Lung (tissue), 12 donors: ENCODE results near the gene LEFTY1. TPM values are rescaled to one million over a fixed set of nuclear protein-coding genes. Genes with fewer than 3 reads are reported as not detected.

Source experiments
- ATAC-seq: fragments of 200-7000 bp; cut with Tn5 transposase; one replicate; pipeline ENCODE4 v1.9.1; 2020; ENCODE audit warnings: moderate number of reproducible peaks; ENCODE audit not compliant: insufficient read depth, low FRiP score
- DNase-seq, 3 donors: peaks; one replicate each; pipeline ENCODE4 v3.0.0-alpha.2; 2013 to 2017
- H3K27ac ChIP-seq, 2 donors: one replicate each; pipeline ENCODE4 v1.5.1; 2013; ENCODE audit warnings: mild to moderate bottlenecking in 2 of 2, moderate library complexity in 2 of 2, control low read depth in 1 of 2, inconsistent platforms in 1 of 2, low read depth in 1 of 2, low read length in 1 of 2
- H3K27me3 ChIP-seq, 3 donors: one replicate each; pipeline ENCODE4 v1.5.1; 2013; ENCODE audit warnings: low read length in 2 of 3; ENCODE audit not compliant: control insufficient read depth in 3 of 3, insufficient read depth in 3 of 3
- H3K36me3 ChIP-seq, 4 donors: one replicate each; pipeline ENCODE4 v1.5.1; 2013; ENCODE audit warnings: low read length in 4 of 4, mild to moderate bottlenecking in 1 of 4, moderate library complexity in 1 of 4; ENCODE audit not compliant: control insufficient read depth in 4 of 4, insufficient read depth in 4 of 4
- H3K4me1 ChIP-seq, 5 donors: one replicate each; pipeline ENCODE4 v1.5.1; 2013; ENCODE audit warnings: low read length in 5 of 5, mild to moderate bottlenecking in 2 of 5, moderate library complexity in 1 of 5; ENCODE audit not compliant: control insufficient read depth in 5 of 5, insufficient read depth in 5 of 5
- H3K4me3 ChIP-seq: one replicate; pipeline ENCODE4 v1.5.1; 2013; ENCODE audit warnings: mild to moderate bottlenecking, control low read depth, moderate library complexity
- H3K9ac ChIP-seq, 2 donors: one replicate each; pipeline ENCODE4 v1.5.1; 2013; ENCODE audit warnings: low read length in 2 of 2, control low read depth in 1 of 2; ENCODE audit not compliant: insufficient read depth in 1 of 2
- H3K9me3 ChIP-seq, 4 donors: one replicate each; pipeline ENCODE4 v1.5.1; 2013; ENCODE audit warnings: low read length in 3 of 4, mild to moderate bottlenecking in 1 of 4, moderate library complexity in 1 of 4; ENCODE audit not compliant: control insufficient read depth in 4 of 4, insufficient read depth in 3 of 4
- WGBS, 2 donors: extraction: QIAGEN DNeasy Blood & Tissue Kit; methylation state at CpG; one replicate each; pipeline ENCODE4 v1.1.7; 2013; 5-methylcytosine and 5-hydroxymethylcytosine counted together
- polyA plus RNA-seq, 2 donors: library from polyadenylated mRNA; stranded (reverse); fragments of 200-250 nt; gene quantifications; one replicate each; pipeline ENCODE4 v1.2.1, GENCODE V29; 2013
- total RNA-seq, 2 donors: library from RNA; depleted of rRNA in 1 of 2; stranded (reverse); fragments of >200 nt in 1 of 2; gene quantifications; one replicate each; pipeline ENCODE4 v1.2.1, GENCODE V29; 2014 to 2021
- TF ChIP-seq, protein P1 (sequence below): IDR thresholded peaks from 2 replicates; pipeline ENCODE4 v1.5.1; 2012; ENCODE audit warnings: mild to moderate bottlenecking; ENCODE audit errors: control extremely low read depth, extremely low read depth
- donor health status: control.
- donor health status: control.
- donor health status: Bipolar disorder and iron deficiency.
- donor health status: healthy.
- donor health status: DM: yes; HTN: yes; CAD: no.

Gene LEFTY1
- total and polyA plus RNA-seq, 4 donors, result 0.12 to 2.1 (median 0.34) TPM

DNA sequence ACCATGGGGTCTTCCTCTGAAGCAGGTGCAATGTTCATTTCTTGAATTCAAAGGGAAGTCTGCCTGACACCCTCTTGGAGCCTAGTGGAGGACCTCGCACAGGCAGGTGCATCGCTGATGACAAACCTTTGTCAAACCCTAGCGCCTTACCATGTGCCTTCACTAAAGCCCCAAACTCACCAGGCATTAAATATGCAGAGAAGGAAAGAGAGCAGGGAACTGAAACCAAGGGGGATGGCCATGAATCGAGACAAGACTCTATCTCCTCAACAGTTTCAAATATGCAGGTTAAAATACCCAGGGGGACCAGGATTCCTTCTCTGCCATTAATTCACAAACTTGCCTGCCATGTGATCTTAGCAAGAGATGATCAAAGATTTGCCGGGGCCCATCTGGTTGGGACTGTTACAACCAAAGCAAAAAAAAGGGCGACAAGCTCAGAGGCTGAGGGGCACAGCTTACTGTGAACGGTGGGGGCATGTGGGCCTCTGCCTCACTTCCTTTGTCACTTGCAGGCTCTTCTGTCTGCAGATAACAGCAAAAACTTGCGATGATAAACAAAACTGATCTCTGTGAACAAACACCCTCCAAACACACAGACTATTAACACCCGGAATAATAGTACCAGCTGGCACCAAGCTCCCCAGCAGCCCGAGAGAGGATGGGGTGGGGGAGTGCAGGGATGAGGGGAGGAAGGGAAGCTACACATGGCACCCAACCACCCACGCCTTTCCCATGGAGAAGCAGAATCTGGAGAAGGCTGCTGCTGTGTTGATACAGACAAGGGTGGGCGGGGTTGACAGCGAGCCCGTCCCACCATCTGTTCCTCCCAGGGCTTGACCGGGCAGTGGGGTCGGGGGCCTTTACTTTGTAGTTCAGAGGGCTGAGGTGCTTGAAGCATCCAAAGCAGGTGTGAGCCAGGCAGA lies 40.7 kb downstream of the LEFTY1 start:
- no peak for ATAC-seq
- TF ChIP-seq, protein P1, sequence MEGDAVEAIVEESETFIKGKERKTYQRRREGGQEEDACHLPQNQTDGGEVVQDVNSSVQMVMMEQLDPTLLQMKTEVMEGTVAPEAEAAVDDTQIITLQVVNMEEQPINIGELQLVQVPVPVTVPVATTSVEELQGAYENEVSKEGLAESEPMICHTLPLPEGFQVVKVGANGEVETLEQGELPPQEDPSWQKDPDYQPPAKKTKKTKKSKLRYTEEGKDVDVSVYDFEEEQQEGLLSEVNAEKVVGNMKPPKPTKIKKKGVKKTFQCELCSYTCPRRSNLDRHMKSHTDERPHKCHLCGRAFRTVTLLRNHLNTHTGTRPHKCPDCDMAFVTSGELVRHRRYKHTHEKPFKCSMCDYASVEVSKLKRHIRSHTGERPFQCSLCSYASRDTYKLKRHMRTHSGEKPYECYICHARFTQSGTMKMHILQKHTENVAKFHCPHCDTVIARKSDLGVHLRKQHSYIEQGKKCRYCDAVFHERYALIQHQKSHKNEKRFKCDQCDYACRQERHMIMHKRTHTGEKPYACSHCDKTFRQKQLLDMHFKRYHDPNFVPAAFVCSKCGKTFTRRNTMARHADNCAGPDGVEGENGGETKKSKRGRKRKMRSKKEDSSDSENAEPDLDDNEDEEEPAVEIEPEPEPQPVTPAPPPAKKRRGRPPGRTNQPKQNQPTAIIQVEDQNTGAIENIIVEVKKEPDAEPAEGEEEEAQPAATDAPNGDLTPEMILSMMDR, result no peak
- Histone ChIP-seq H3K9ac (no peak overlapping the region), H3K36me3 (peaks cover 0 to 56% (median 37%) of the 10 kb centered on the region in 4 donors), H3K4me1 (peaks cover 0 to 72% (median 6%) of the 10 kb centered on the region in 5 donors), H3K4me3 (no peak overlapping the region), H3K27me3 (no peaks in the 10 kb centered on the region), H3K27ac (peak overlapping the region in 1 of 2 donors; percentile 26), H3K9me3 (no peaks in the 10 kb centered on the region)
- 64 to 73% methylated on average over 16 of the region's 16 CpGs for WGBS, 2 donors
- peak; percentile 46 to 65 (median 48) for DNase-seq

DNA sequence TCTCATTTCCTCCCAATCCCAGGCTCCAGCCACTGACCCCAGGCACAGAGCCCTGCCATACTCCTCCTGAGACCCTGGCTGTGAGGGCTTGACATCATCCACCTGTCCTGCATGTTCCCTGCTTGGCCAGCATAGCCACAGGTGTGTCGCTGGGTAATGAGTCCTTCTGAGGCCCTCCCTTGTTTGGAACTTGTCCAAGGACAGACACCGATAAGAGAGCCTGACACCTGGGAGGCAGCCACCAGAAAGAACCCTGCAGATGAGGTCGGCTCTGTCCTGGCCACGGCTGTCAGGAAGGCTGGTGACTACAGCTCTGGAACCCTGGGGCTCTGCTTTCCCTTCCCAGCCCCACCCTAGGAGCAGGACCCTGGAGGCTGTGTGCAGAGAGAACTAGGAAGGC lies 41.3 kb downstream of the LEFTY1 start:
- TF ChIP-seq, protein P1, result no peak
- Histone ChIP-seq H3K9me3 (no peaks in the 10 kb centered on the region), H3K36me3 (peaks cover 0 to 54% (median 43%) of the 10 kb centered on the region in 4 donors), H3K27ac (peak overlapping the region in 1 of 2 donors; percentile 26), H3K27me3 (no peaks in the 10 kb centered on the region), H3K4me1 (peaks cover 0 to 65% (median 6%) of the 10 kb centered on the region in 5 donors), H3K4me3 (no peak overlapping the region), H3K9ac (no peak overlapping the region)
- DNase-seq (no peak), ATAC-seq (no peak)
- 59 to 78% methylated on average over 4 of the region's 4 CpGs for WGBS, 2 donors

- TF ChIP-seq, protein P1, result no peak
- 90 to 95% methylated on average over 20 of the region's 20 CpGs for WGBS, 2 donors
- no peak overlapping the region for H3K4me3 ChIP-seq
- ATAC-seq (no peak), DNase-seq (no peak)
- H3K27me3 ChIP-seq, result no peaks in the 10 kb centered on the region
- H3K9me3 ChIP-seq, result no peaks in the 10 kb centered on the region
- no peak overlapping the region for H3K9ac ChIP-seq
- H3K4me1 ChIP-seq, result peaks cover 0 to 56% (median 6%) of the 10 kb centered on the region in 5 donors
- peaks cover 0 to 61% (median 48%) of the 10 kb centered on the region in 4 donors for H3K36me3 ChIP-seq
- no peak overlapping the region for H3K27ac ChIP-seq
Observed at GRCh38 chr1:225846331-225847310, 42.3 kb downstream of the LEFTY1 start.
